ENCODE data around the gene HOXA9.

- TF ChIP-seq POLR2A (IDR thresholded peaks at IDR 0.05) (no peak), CTCF (IDR thresholded peaks at IDR 0.05 in 8 of 11, conservative IDR thresholded peaks at IDR 0.05 in 3 of 11) (no peak)
These were observed 2.6 kb downstream of the HOXA9 start for GRCh38 chr7:27162561-27163287.
